IMR-90 (cell line): Measurements from ENCODE around the gene EXOC4. TPM values are rescaled to one million over a fixed set of nuclear protein-coding genes. Genes with fewer than 3 reads are reported as not detected.

Experiments used
- ATAC-seq: fragments of 200-7000 bp; cut with Tn5 transposase; 2 replicates; pipeline ENCODE4 v1.9.1; 2020; ENCODE audit warnings: low read depth, mild to moderate bottlenecking, moderate library complexity
- BruUV-seq: library from RNA; stranded (reverse); fragments of 400-500 nt; replicated peaks from 2 replicates; lab custom pipeline; 2021; lab: Mats Ljungman, UMichigan
- CTCF ChIA-PET: fragments of 300-600 bp; formaldehyde crosslinking; extraction: SDS; loops from one replicate; lab custom pipeline; 2021; ENCODE audit warnings: antibody characterized with exemption; lab: Yijun Ruan, JAX
- POLR2A ChIA-PET: fragments of 300-600 bp; sonication (Branson Sonifier 250); formaldehyde crosslinking; loops from one replicate; lab custom pipeline; 2022; ENCODE audit warnings: antibody characterized with exemption; ENCODE audit not compliant: unreplicated experiment; lab: Charles Lee
- DNase-seq: peaks from one replicate; pipeline ENCODE4 v3.0.0; 2013
- H2AFZ ChIP-seq: replicated peaks from 2 replicates; pipeline ENCODE3; 2013; ENCODE audit warnings: low read length, mild to moderate bottlenecking; ENCODE audit not compliant: poor library complexity
- H2AK5ac ChIP-seq: 2 replicates; pipeline ENCODE4 v1.6.1; 2013; ENCODE audit warnings: low read depth, low read length, inconsistent platforms
- H2AK9ac ChIP-seq: replicated peaks from 2 replicates; pipeline ENCODE3; 2013; ENCODE audit warnings: mild to moderate bottlenecking, low read depth, low read length, moderate library complexity; ENCODE audit not compliant: poor library complexity
- H2BK120ac ChIP-seq: 2 replicates; pipeline ENCODE4 v1.6.1; 2013; ENCODE audit warnings: low read depth, low read length, inconsistent platforms
- H2BK15ac ChIP-seq: 3 replicates; pipeline ENCODE4 v1.6.1; 2013; ENCODE audit warnings: low read depth, low read length, inconsistent platforms
- H2BK20ac ChIP-seq: 2 replicates; pipeline ENCODE4 v1.6.1; 2013; ENCODE audit warnings: low read depth, mild to moderate bottlenecking, inconsistent platforms, low read length, moderate library complexity
- H2BK5ac ChIP-seq: 2 replicates; pipeline ENCODE4 v1.6.1; 2013; ENCODE audit warnings: mild to moderate bottlenecking, low read depth, low read length, inconsistent platforms; ENCODE audit not compliant: poor library complexity, severe bottlenecking
- H3K14ac ChIP-seq: replicated peaks from 2 replicates; pipeline ENCODE4 v1.6.1; 2013; ENCODE audit warnings: low read depth, low read length, inconsistent platforms
- H3K18ac ChIP-seq: 2 replicates; pipeline ENCODE4 v1.6.1; 2013; ENCODE audit warnings: low read depth, low read length, control low read depth
- H3K23ac ChIP-seq: 2 replicates; pipeline ENCODE4 v1.6.1; 2013; ENCODE audit warnings: low read depth, low read length, inconsistent platforms
- H3K27ac ChIP-seq: 2 replicates; pipeline ENCODE4 v1.5.1; 2013; ENCODE audit warnings: mild to moderate bottlenecking, control low read depth, low read length; ENCODE audit not compliant: insufficient read depth
- H3K27me3 ChIP-seq: 2 replicates; pipeline ENCODE4 v1.6.1; 2013; ENCODE audit warnings: low read length; ENCODE audit not compliant: control insufficient read depth, insufficient read depth
- H3K36me3 ChIP-seq: 2 replicates; pipeline ENCODE4 v1.6.1; 2013; ENCODE audit warnings: low read length, mixed read lengths; ENCODE audit not compliant: control insufficient read depth, insufficient read depth
- H3K4ac ChIP-seq: 2 replicates; pipeline ENCODE4 v1.6.1; 2013; ENCODE audit warnings: low read depth, low read length, inconsistent platforms
- H3K4me1 ChIP-seq: 2 replicates; pipeline ENCODE4 v1.6.1; 2013; ENCODE audit warnings: low read length, mixed read lengths; ENCODE audit not compliant: control insufficient read depth, insufficient read depth
- H3K4me2 ChIP-seq: 2 replicates; pipeline ENCODE4 v1.6.1; 2013; ENCODE audit warnings: low read depth, mild to moderate bottlenecking, control low read depth, low read length, moderate library complexity
- H3K4me3 ChIP-seq: 2 replicates; pipeline ENCODE4 v1.5.1; 2013; ENCODE audit warnings: low read depth, mild to moderate bottlenecking, control low read depth, low read length, moderate library complexity; ENCODE audit not compliant: insufficient read depth
- H3K56ac ChIP-seq: 2 replicates; pipeline ENCODE4 v1.6.1; 2013; ENCODE audit warnings: low read length, inconsistent platforms; ENCODE audit not compliant: insufficient read depth; ENCODE audit errors: extremely low read depth
- H3K79me1 ChIP-seq, 2 experiments: 2 replicates each; pipeline ENCODE4 v1.6.1; 2013; ENCODE audit warnings: low read length in 2 of 2, inconsistent platforms in 1 of 2, low read depth in 1 of 2
- H3K9ac ChIP-seq: 2 replicates; pipeline ENCODE4 v1.6.1; 2013; ENCODE audit warnings: low read depth, low read length, control low read depth
- H3K9me1 ChIP-seq: 2 replicates; pipeline ENCODE4 v1.6.1; 2013; ENCODE audit warnings: low read length, inconsistent platforms; ENCODE audit not compliant: insufficient read depth
- H3K9me3 ChIP-seq: 2 replicates; pipeline ENCODE4 v1.6.1; 2013; ENCODE audit warnings: low read length; ENCODE audit not compliant: control insufficient read depth, insufficient read depth
- H4K20me1 ChIP-seq: 2 replicates; pipeline ENCODE4 v1.6.1; 2013; ENCODE audit warnings: low read length, inconsistent platforms; ENCODE audit not compliant: insufficient read depth
- H4K5ac ChIP-seq: 2 replicates; pipeline ENCODE4 v1.6.1; 2013; ENCODE audit warnings: mild to moderate bottlenecking, low read depth, low read length, control low read depth
- H4K8ac ChIP-seq, 2 experiments: 2 replicates each; pipeline ENCODE4 v1.6.1; 2013; ENCODE audit warnings: low read depth in 2 of 2, low read length in 2 of 2, control low read depth in 1 of 2, inconsistent platforms in 1 of 2
- H4K91ac ChIP-seq: 2 replicates; pipeline ENCODE4 v1.6.1; 2013; ENCODE audit warnings: low read depth, low read length, inconsistent platforms; ENCODE audit not compliant: insufficient read depth
- BHLHE40 ChIP-seq: fragments of 150-350 bp; IDR thresholded peaks from 2 replicates; pipeline ENCODE4 v1.6.1; 2016; ENCODE audit warnings: mild to moderate bottlenecking, low read depth, low read length
- CEBPB ChIP-seq: IDR thresholded peaks from 2 replicates; pipeline ENCODE4 v1.6.1; 2012; ENCODE audit warnings: low read depth, low read length, improper control_type of control experiment
- CHD1 ChIP-seq: IDR thresholded peaks from 2 replicates; pipeline ENCODE4 v1.6.1; 2012; ENCODE audit warnings: low read depth, low read length, improper control_type of control experiment
- FOS ChIP-seq: fragments of 150-350 bp; IDR thresholded peaks from 2 replicates; pipeline ENCODE4 v1.6.1; 2016; ENCODE audit warnings: low read depth, low read length
- MAFK ChIP-seq: IDR thresholded peaks from 2 replicates; pipeline ENCODE4 v1.6.1; 2012; ENCODE audit warnings: low read depth, low read length, improper control_type of control experiment
- MAZ ChIP-seq: IDR thresholded peaks from 2 replicates; pipeline ENCODE4 v1.6.1; 2012; ENCODE audit warnings: low read depth, mild to moderate bottlenecking, low read length, improper control_type of control experiment, moderate library complexity, borderline replicate concordance
- MXI1 ChIP-seq: IDR thresholded peaks from 2 replicates; pipeline ENCODE4 v1.6.1; 2012; ENCODE audit warnings: low read depth, mild to moderate bottlenecking, low read length, moderate library complexity, borderline replicate concordance
- NFE2L2 ChIP-seq: fragments of 150-350 bp; IDR thresholded peaks from 2 replicates; pipeline ENCODE4 v1.6.1; 2016; ENCODE audit warnings: low read depth, mild to moderate bottlenecking, low read length
- POLR2A ChIP-seq: IDR thresholded peaks from 2 replicates; pipeline ENCODE4 v1.6.1; 2012; ENCODE audit warnings: mild to moderate bottlenecking, low read depth, low read length
- RAD21 ChIP-seq: IDR thresholded peaks from 2 replicates; pipeline ENCODE4 v1.6.1; 2012; ENCODE audit warnings: low read length, improper control_type of control experiment
- RCOR1 ChIP-seq: IDR thresholded peaks from 2 replicates; pipeline ENCODE4 v1.6.1; 2012; ENCODE audit warnings: mild to moderate bottlenecking, low read length, improper control_type of control experiment; ENCODE audit not compliant: insufficient replicate concordance
- RFX5 ChIP-seq: IDR thresholded peaks from 2 replicates; pipeline ENCODE4 v1.8.0; 2012; ENCODE audit warnings: low read depth, mild to moderate bottlenecking, low read length, moderate library complexity
- SMC3 ChIP-seq: fragments of 150-350 bp; IDR thresholded peaks from 2 replicates; pipeline ENCODE4 v1.6.1; 2016; ENCODE audit warnings: low read depth, mild to moderate bottlenecking, antibody characterized with exemption, low read length, moderate library complexity
- WGBS, 2 experiments: methylation state at CpG; one replicate each; pipeline versions ENCODE4 v1.1.5 to v1.1.7; 2013; ENCODE audit warnings: missing lambda C conversion rate in 2 of 2; ENCODE audit not compliant: insufficient read length in 1 of 2; ENCODE audit errors: extremely low coverage in 2 of 2; 5-methylcytosine and 5-hydroxymethylcytosine counted together
- dilution Hi-C: fragments of 300-500 bp; cut with HindIII; formaldehyde crosslinking; loops from one replicate; pipeline ENCODE4 v1.14.3; 2018; ENCODE audit warnings: low sequenced_read_pairs; ENCODE audit not compliant: unreplicated experiment
- in situ Hi-C: fragments of 300-500 bp; cut with MboI; formaldehyde crosslinking; loops from 3 replicates; pipeline ENCODE4 v1.14.3; 2019; ENCODE audit warnings: low sequenced_read_pairs, inconsistent platforms, mixed read lengths
- intact Hi-C: fragments of 100-400 bp; cut with micrococcal nuclease; formaldehyde crosslinking; loops from 2 replicates; pipeline ENCODE4 v1.10.0; 2022
- polyA plus RNA-seq, 3 experiments: library from polyadenylated mRNA; depleted of rRNA; stranded (reverse); fragments of >200 nt; gene quantifications; 2 replicates each; pipeline ENCODE4 v1.2.3, GENCODE V29; 2012; ENCODE audit warnings: low replicate concordance in 1 of 3
- total RNA-seq: library from RNA; depleted of rRNA; stranded (reverse); fragments of >200 nt; gene quantifications from 2 replicates; pipeline ENCODE4 v1.2.3, GENCODE V29; 2012
- TF ChIP-seq, protein P1 (sequence below): conservative IDR thresholded peaks from 2 replicates; pipeline ENCODE4 v1.5.1; 2012; ENCODE audit warnings: mild to moderate bottlenecking, low read depth, low read length, improper control_type of control experiment
- TF ChIP-seq, protein P2 (sequence below): fragments of 150-350 bp; IDR thresholded peaks from 2 replicates; pipeline ENCODE4 v1.6.1; 2017; ENCODE audit warnings: mild to moderate bottlenecking, antibody characterized with exemption, low read length, low read depth
- TF ChIP-seq, protein P3 (sequence below): fragments of 150-350 bp; IDR thresholded peaks from 2 replicates; pipeline ENCODE4 v1.6.1; 2016; ENCODE audit warnings: low read depth, mild to moderate bottlenecking, low read length, moderate library complexity, borderline replicate concordance

The EXOC4 gene
- total and polyA plus RNA-seq, 2 of the 4 experiments (the other 2 are of a cell fraction) = 25.4 to 94.6 TPM

DNA sequence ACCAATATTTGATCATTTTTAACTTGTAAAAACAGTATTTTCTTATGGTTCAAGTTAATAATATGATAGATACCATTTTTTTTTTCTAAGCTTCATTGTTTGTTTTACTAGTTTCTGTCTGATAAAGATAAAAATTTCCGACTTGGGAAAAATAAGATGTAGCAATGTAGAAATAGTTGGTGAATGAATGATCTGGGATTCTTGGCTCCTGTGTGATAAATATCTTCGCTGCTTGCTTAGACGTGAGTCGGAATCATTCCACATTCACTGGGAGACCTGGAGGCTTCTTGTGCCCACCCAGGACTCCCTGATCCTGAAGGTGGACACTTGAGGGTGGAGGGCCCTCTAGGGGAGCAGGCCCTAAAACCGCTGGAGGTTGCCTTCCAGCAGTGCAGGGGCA, 47.9 kb downstream of the EXOC4 start:
- Histone ChIP-seq H2BK20ac (no peak overlapping the region), H3K14ac (no peak overlapping the region), H3K27me3 (no peaks in the 10 kb centered on the region), H3K23ac (no peak overlapping the region), H4K91ac (no peak overlapping the region), H3K9me1 (no peaks in the 10 kb centered on the region), H2BK15ac (no peak overlapping the region), H3K4me2 (no peak overlapping the region), H2BK120ac (no peak overlapping the region), H2BK5ac (no peak overlapping the region), H3K27ac (no peak overlapping the region), H3K79me1 (peaks cover 9 to 17% of the 10 kb centered on the region in 2 experiments; a peak in 3 of 4 replicates), H3K4me1 (peaks cover 5% of the 10 kb centered on the region; the same call in 1 of the 2 replicates), H3K56ac (no peak overlapping the region), H3K18ac (no peak overlapping the region), H4K20me1 (no peaks in the 10 kb centered on the region), H2AK9ac (no peak overlapping the region), H3K4ac (no peak overlapping the region), H3K9me3 (no peaks in the 10 kb centered on the region), H2AK5ac (no peak overlapping the region; the same call in 1 of the 2 replicates), H3K36me3 (peaks cover 1% of the 10 kb centered on the region; the same call in 1 of the 2 replicates), H4K5ac (no peak overlapping the region), H2AFZ (no peak overlapping the region), H4K8ac (no peak overlapping the region), H3K9ac (no peak overlapping the region), H3K4me3 (no peak overlapping the region)
- no CpG with 5 or more reads among the region's 5 CpGs for WGBS, 2 experiments
- in situ Hi-C loops = no loop called here
- BruUV-seq = no TSS peak
- ChIA-PET CTCF (no interaction called here), POLR2A (no interaction called here)
- DNase-seq = peak; percentile 49
- ATAC-seq = peak; percentile 49
- TF ChIP-seq RFX5 = no peak
- no peak for TF ChIP-seq POLR2A
- TF ChIP-seq NFE2L2 = no peak
- TF ChIP-seq, protein P1, sequence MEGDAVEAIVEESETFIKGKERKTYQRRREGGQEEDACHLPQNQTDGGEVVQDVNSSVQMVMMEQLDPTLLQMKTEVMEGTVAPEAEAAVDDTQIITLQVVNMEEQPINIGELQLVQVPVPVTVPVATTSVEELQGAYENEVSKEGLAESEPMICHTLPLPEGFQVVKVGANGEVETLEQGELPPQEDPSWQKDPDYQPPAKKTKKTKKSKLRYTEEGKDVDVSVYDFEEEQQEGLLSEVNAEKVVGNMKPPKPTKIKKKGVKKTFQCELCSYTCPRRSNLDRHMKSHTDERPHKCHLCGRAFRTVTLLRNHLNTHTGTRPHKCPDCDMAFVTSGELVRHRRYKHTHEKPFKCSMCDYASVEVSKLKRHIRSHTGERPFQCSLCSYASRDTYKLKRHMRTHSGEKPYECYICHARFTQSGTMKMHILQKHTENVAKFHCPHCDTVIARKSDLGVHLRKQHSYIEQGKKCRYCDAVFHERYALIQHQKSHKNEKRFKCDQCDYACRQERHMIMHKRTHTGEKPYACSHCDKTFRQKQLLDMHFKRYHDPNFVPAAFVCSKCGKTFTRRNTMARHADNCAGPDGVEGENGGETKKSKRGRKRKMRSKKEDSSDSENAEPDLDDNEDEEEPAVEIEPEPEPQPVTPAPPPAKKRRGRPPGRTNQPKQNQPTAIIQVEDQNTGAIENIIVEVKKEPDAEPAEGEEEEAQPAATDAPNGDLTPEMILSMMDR = no peak
- no peak for TF ChIP-seq MXI1
- TF ChIP-seq CHD1 = no peak
- TF ChIP-seq RCOR1 = no peak
- no peak for TF ChIP-seq MAFK
- TF ChIP-seq BHLHE40 = no peak
- no peak for TF ChIP-seq CEBPB
- TF ChIP-seq RAD21 = no peak
- TF ChIP-seq, protein P2, sequence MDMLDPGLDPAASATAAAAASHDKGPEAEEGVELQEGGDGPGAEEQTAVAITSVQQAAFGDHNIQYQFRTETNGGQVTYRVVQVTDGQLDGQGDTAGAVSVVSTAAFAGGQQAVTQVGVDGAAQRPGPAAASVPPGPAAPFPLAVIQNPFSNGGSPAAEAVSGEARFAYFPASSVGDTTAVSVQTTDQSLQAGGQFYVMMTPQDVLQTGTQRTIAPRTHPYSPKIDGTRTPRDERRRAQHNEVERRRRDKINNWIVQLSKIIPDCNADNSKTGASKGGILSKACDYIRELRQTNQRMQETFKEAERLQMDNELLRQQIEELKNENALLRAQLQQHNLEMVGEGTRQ = no peak
- no peak for TF ChIP-seq SMC3
- TF ChIP-seq MAZ = no peak
- TF ChIP-seq, protein P3, sequence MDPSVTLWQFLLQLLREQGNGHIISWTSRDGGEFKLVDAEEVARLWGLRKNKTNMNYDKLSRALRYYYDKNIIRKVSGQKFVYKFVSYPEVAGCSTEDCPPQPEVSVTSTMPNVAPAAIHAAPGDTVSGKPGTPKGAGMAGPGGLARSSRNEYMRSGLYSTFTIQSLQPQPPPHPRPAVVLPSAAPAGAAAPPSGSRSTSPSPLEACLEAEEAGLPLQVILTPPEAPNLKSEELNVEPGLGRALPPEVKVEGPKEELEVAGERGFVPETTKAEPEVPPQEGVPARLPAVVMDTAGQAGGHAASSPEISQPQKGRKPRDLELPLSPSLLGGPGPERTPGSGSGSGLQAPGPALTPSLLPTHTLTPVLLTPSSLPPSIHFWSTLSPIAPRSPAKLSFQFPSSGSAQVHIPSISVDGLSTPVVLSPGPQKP = no peak
- TF ChIP-seq FOS = no peak
- intact Hi-C loops = no loop called here
- dilution Hi-C loops = no loop called here
